ENCODE measurements around the gene ANKFY1. TPM values are rescaled to one million over a fixed set of nuclear protein-coding genes. Genes with fewer than 3 reads are reported as not detected.

Gene ANKFY1
- total and polyA plus RNA-seq, 7 donors, result 6.0 to 68.0 (median 52.6) TPM

- Histone ChIP-seq H3K4me1 (no peaks in the 10 kb centered on the region), H3K36me3 (peaks cover 72 to 100% (median 84%) of the 10 kb centered on the region in 4 donors), H3K4me3 (no peak overlapping the region), H3K9me3 (no peaks in the 10 kb centered on the region), H3K27ac (no peak overlapping the region), H3K27me3 (no peaks in the 10 kb centered on the region)
- 93 to 94% methylated on average over 27 of the region's 27 CpGs for WGBS, 2 donors
- intact Hi-C loops (cut with DNase I), result no loop called here
- TF ChIP-seq POLR2A (IDR thresholded peaks at IDR 0.05), result no peak
- TF ChIP-seq EP300 (IDR thresholded peaks at IDR 0.05), result no peak
- no peak for TF ChIP-seq POLR2AphosphoS5 (IDR thresholded peaks at IDR 0.05)
- TF ChIP-seq CTCF (IDR thresholded peaks at IDR 0.05), result no peak
- no peak for DNase-seq
Measured at GRCh38 chr17:4170639-4171280, 93.0 kb downstream of the ANKFY1 start.

- DNase-seq, result no peak
- H3K27ac ChIP-seq, result no peak overlapping the region
- intact Hi-C loops (cut with DNase I), result no loop called here
- peaks cover 0 to 2% (median 0%) of the 10 kb centered on the region in 4 donors for H3K4me1 ChIP-seq
- WGBS, 2 donors, result 91 to 92% methylated on average over 12 of the region's 12 CpGs
- peaks cover 51 to 99% (median 72%) of the 10 kb centered on the region in 4 donors for H3K36me3 ChIP-seq
- H3K4me3 ChIP-seq, result no peak overlapping the region
- no peaks in the 10 kb centered on the region for H3K27me3 ChIP-seq
- TF ChIP-seq CTCF (IDR thresholded peaks at IDR 0.05), result no peak
- TF ChIP-seq EP300 (IDR thresholded peaks at IDR 0.05), result no peak
- no peak for TF ChIP-seq POLR2A (IDR thresholded peaks at IDR 0.05)
- TF ChIP-seq POLR2AphosphoS5 (IDR thresholded peaks at IDR 0.05), result no peak
- no peaks in the 10 kb centered on the region for H3K9me3 ChIP-seq
Measured at GRCh38 chr17:4167786-4168185, 96.0 kb downstream of the ANKFY1 start.

- no peak for DNase-seq
- no peaks in the 10 kb centered on the region for H3K27me3 ChIP-seq
- H3K36me3 ChIP-seq, result peaks cover 44 to 85% (median 58%) of the 10 kb centered on the region in 4 donors
- no peak for TF ChIP-seq POLR2A (IDR thresholded peaks at IDR 0.05)
- peaks cover 0 to 6% (median 1%) of the 10 kb centered on the region in 4 donors for H3K4me1 ChIP-seq
- H3K4me3 ChIP-seq, result no peak overlapping the region
- intact Hi-C loops (cut with DNase I), result no loop called here
- H3K27ac ChIP-seq, result no peak overlapping the region
- no peaks in the 10 kb centered on the region for H3K9me3 ChIP-seq
- 93 to 95% methylated on average over 8 of the region's 8 CpGs for WGBS, 2 donors
Measured at GRCh38 chr17:4166419-4166818, 97.4 kb downstream of the ANKFY1 start.

- Histone ChIP-seq H3K4me3 (no peak overlapping the region), H3K27me3 (no peaks in the 10 kb centered on the region), H3K9me3 (no peaks in the 10 kb centered on the region), H3K4me1 (peaks cover 0 to 7% (median 3%) of the 10 kb centered on the region in 4 donors), H3K27ac (no peak overlapping the region), H3K36me3 (peaks cover 35 to 77% (median 48%) of the 10 kb centered on the region in 4 donors)
- WGBS, 2 donors, result 94 to 95% methylated on average over 10 of the region's 10 CpGs
- intact Hi-C loops (cut with DNase I), result no loop called here
- no peak for DNase-seq
- no peak for TF ChIP-seq EP300 (IDR thresholded peaks at IDR 0.05)
- no peak for TF ChIP-seq POLR2AphosphoS5 (IDR thresholded peaks at IDR 0.05)
- no peak for TF ChIP-seq CTCF (IDR thresholded peaks at IDR 0.05)
- no peak for TF ChIP-seq POLR2A (IDR thresholded peaks at IDR 0.05)
Measured at GRCh38 chr17:4165301-4166010, 98.3 kb downstream of the ANKFY1 start.

GRCh38 chr17:4163951-4164350, 99.8 kb downstream of the ANKFY1 start:
- H3K27ac ChIP-seq, result no peak overlapping the region
- H3K9me3 ChIP-seq, result no peaks in the 10 kb centered on the region
- WGBS, 2 donors, result 84 to 87% methylated on average over 6 of the region's 6 CpGs
- DNase-seq, result no peak
- peaks cover 20 to 70% (median 33%) of the 10 kb centered on the region in 4 donors for H3K36me3 ChIP-seq
- no peak overlapping the region for H3K4me3 ChIP-seq
- H3K4me1 ChIP-seq, result peaks cover 0 to 7% (median 3%) of the 10 kb centered on the region in 4 donors
- intact Hi-C loops (cut with DNase I), result no loop called here
- TF ChIP-seq CTCF (IDR thresholded peaks at IDR 0.05), result no peak
- TF ChIP-seq POLR2A (IDR thresholded peaks at IDR 0.05), result no peak
- TF ChIP-seq EP300 (IDR thresholded peaks at IDR 0.05), result no peak
- no peak for TF ChIP-seq POLR2AphosphoS5 (IDR thresholded peaks at IDR 0.05)
- no peaks in the 10 kb centered on the region for H3K27me3 ChIP-seq
